Activated naive CD8-positive, alpha-beta T cell (primary cell): ENCODE results near the gene HERC4.

Experiments used
- H3K27ac Mint-ChIP-seq: one replicate; pipeline ENCODE4 v1.8.0; 2021; ENCODE audit warnings: mixed read lengths
- H3K27me3 Mint-ChIP-seq: one replicate; pipeline ENCODE4 v1.8.0; 2021; ENCODE audit warnings: mixed read lengths
- H3K36me3 Mint-ChIP-seq: one replicate; pipeline ENCODE4 v1.8.0; 2021; ENCODE audit warnings: mixed read lengths
- H3K4me1 Mint-ChIP-seq: one replicate; pipeline ENCODE4 v1.8.0; 2021; ENCODE audit warnings: low read depth, mixed read lengths
- H3K4me3 Mint-ChIP-seq: one replicate; pipeline ENCODE4 v1.8.0; 2021; ENCODE audit warnings: mild to moderate bottlenecking, mixed read lengths
- H3K9me3 Mint-ChIP-seq: one replicate; pipeline ENCODE4 v1.8.0; 2021; ENCODE audit warnings: low read depth, mixed read lengths

Gene HERC4, protein sequence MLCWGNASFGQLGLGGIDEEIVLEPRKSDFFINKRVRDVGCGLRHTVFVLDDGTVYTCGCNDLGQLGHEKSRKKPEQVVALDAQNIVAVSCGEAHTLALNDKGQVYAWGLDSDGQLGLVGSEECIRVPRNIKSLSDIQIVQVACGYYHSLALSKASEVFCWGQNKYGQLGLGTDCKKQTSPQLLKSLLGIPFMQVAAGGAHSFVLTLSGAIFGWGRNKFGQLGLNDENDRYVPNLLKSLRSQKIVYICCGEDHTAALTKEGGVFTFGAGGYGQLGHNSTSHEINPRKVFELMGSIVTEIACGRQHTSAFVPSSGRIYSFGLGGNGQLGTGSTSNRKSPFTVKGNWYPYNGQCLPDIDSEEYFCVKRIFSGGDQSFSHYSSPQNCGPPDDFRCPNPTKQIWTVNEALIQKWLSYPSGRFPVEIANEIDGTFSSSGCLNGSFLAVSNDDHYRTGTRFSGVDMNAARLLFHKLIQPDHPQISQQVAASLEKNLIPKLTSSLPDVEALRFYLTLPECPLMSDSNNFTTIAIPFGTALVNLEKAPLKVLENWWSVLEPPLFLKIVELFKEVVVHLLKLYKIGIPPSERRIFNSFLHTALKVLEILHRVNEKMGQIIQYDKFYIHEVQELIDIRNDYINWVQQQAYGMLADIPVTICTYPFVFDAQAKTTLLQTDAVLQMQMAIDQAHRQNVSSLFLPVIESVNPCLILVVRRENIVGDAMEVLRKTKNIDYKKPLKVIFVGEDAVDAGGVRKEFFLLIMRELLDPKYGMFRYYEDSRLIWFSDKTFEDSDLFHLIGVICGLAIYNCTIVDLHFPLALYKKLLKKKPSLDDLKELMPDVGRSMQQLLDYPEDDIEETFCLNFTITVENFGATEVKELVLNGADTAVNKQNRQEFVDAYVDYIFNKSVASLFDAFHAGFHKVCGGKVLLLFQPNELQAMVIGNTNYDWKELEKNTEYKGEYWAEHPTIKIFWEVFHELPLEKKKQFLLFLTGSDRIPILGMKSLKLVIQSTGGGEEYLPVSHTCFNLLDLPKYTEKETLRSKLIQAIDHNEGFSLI

DNA sequence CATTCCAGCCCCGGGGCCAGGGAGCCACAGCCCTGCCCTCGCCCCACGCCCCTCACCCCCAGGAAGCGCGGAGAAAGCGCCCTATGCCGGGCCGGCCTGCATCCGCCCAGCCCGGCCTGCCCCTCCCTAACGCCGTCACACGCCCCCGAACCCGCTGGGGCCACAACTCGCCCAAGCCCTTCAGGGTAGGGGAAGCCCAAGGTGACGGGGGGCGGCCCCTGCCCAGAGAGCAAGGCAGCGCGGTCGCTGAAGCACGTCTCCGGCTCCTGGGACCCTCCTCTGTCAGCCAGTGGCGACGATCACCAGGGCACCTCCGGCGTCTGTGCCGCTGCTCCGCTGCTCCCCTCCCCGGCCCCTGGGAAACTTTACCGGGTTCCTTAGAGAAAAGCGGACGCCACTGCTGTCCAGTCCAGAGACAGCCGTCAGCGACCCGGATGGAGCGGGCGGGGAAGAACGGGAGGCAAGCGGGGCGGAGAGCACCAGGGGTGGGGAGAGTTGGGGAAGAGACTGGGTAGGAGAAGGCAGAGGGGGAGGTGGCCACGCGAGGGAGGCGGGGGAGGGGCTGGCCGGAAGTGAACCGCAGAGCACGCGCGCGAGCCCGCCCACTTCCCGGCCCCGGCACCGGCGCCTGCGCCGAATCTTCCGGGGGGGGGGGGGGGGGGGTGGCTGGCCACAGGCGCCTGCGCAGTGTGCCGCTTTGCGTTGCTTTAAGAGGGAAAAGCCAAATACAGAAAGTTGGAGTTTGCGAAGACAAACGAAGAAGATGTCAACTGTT is at the start of gene HERC4:
TSS of gene HERC4 (minus strand) at position 509 of the 775 bp plus-strand sequence. CDS start 2,175 bp downstream, outside the sequence.
- H3K9me3 Mint-ChIP-seq: no peaks in the 10 kb centered on the region
- H3K4me1 Mint-ChIP-seq: peaks cover 40% of the 10 kb centered on the region
- H3K27ac Mint-ChIP-seq: peak within 1 kb of the TSS; percentile 90
- H3K27me3 Mint-ChIP-seq: no peaks in the 10 kb centered on the region
- H3K36me3 Mint-ChIP-seq: no peaks in the 10 kb centered on the region
- peak within 1 kb of the TSS; percentile 97 for H3K4me3 Mint-ChIP-seq

DNA sequence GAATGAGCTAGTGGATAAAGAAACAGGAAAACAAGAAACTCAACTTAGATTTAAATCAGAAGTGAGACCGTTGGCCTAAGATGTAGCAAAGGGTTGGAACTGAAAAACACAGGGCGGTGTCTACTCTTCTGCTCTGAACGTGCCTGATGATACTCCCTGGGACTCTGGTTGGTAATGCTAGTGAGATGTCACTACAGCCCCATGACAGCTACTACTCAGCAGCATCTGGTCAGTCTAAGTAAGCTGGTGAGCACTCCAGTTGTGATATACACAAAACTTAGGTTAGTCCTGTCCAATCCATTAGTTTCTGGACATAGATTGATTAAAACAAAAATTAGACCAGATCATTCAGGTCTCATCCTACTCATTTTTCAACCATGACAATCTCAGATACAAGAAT is 49.6 kb upstream of the HERC4 start:
- H3K4me1 Mint-ChIP-seq: no peaks in the 10 kb centered on the region
- no peaks in the 10 kb centered on the region for H3K9me3 Mint-ChIP-seq
- H3K27me3 Mint-ChIP-seq: peaks cover 5% of the 10 kb centered on the region
- no peak overlapping the region for H3K27ac Mint-ChIP-seq
- H3K4me3 Mint-ChIP-seq: no peak overlapping the region
- H3K36me3 Mint-ChIP-seq: no peaks in the 10 kb centered on the region

DNA sequence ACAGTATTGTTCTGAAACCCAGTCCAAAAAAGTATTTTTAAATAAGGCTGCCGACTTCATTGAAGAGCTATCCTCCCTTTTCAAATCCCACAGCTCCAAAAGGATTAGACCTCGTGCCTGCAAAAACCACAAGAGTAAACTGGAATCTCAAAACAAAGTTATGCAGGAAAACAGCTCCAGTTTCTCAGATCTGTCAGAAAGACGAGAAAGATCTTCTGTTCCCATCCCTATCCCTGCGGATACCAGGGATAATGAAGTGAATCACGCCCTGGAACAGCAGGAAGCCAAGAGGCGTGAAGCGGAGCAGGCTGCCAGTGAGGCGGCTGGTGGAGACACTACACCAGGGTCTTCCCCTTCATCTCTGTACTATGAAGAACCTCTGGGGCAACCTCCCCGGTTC is 46.8 kb upstream of the HERC4 start:
- H3K4me1 Mint-ChIP-seq: no peaks in the 10 kb centered on the region

DNA sequence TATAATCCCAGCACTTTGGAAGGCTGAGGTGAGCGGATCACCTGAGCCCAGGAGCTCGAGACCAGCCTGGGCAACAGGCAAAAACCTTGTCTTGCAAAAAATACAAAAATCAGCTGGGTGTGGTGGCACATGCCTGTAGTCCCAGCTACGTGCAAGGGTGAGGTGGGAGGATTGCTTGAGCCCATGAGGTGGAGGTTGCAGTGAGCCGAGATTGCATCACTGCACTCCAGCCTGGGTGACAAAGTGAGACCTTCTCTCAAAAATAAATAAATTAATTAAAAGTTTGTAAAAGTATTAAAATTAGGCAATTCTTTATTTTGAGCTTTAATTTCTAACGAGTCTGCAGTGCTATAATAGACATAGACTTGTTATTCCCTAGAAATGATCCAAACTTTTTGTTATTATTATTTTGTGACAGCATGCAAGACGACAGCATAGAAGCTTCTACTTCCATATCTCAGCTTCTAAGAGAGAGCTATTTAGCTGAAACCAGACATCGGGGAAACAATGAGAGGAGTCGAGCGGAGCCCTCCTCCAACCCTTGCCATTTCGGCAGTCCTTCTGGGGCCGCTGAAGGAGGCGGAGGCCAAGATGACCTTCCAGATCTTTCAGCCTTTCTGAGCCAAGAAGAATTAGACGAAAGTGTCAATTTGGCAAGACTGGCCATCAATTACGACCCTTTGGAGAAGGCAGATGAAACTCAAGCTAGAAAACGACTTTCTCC is 46.1 kb upstream of the HERC4 start:
- Mint-ChIP-seq H3K27ac (no peak overlapping the region), H3K36me3 (no peaks in the 10 kb centered on the region), H3K4me1 (no peaks in the 10 kb centered on the region), H3K27me3 (peaks cover 5% of the 10 kb centered on the region), H3K4me3 (no peak overlapping the region), H3K9me3 (no peaks in the 10 kb centered on the region)

More for the DNA sequence above, 46.8 kb upstream of the HERC4 start:
- Mint-ChIP-seq H3K36me3 (no peaks in the 10 kb centered on the region), H3K27ac (no peak overlapping the region), H3K4me3 (no peak overlapping the region), H3K27me3 (peaks cover 5% of the 10 kb centered on the region), H3K9me3 (no peaks in the 10 kb centered on the region)

DNA sequence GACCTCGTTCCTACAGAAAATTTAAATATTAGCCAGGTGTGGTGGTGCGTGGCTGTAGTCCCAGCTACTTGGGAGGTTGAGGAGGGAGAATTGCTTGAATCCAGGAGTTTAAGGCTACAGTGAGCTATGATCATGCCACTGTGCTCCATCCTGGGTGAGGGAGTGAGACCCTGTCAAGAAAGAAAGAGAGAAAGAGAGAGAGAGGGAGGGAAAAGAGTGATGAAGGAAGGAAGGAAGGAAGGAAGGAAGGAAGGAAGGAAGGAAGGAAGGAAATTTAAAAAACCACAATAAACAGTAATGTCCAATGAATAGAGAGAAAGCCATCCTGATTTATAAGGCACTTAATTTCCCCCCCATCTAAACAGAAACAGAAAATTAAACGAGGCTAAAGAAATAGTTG is 43.6 kb upstream of the HERC4 start:
- Mint-ChIP-seq H3K36me3 (no peaks in the 10 kb centered on the region), H3K4me1 (no peaks in the 10 kb centered on the region), H3K27me3 (peaks cover 11% of the 10 kb centered on the region), H3K9me3 (no peaks in the 10 kb centered on the region), H3K27ac (no peak overlapping the region), H3K4me3 (no peak overlapping the region)

DNA sequence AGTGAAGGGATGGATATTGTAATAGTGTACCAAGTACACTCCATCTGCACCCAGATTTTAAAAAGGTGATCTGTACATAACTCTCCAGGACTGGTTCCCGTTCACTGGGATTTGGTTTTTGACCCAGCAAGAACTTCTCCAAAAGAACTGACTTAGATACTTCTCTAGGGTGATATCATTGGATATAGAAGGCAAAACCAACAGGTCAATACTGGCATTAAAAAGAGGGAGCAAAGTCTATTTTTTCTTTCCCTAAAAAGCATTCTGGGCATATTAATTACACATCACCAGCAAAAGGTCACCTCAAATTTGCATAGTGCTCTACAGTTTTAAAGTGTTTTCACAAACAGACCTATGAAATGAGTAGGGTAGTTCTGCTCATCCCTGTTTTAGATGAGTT is 37.8 kb upstream of the HERC4 start:
- H3K27ac Mint-ChIP-seq: no peak overlapping the region
- H3K9me3 Mint-ChIP-seq: no peaks in the 10 kb centered on the region
- no peaks in the 10 kb centered on the region for H3K36me3 Mint-ChIP-seq
- H3K4me1 Mint-ChIP-seq: no peaks in the 10 kb centered on the region
- H3K4me3 Mint-ChIP-seq: no peak overlapping the region
- peaks cover 12% of the 10 kb centered on the region for H3K27me3 Mint-ChIP-seq

DNA sequence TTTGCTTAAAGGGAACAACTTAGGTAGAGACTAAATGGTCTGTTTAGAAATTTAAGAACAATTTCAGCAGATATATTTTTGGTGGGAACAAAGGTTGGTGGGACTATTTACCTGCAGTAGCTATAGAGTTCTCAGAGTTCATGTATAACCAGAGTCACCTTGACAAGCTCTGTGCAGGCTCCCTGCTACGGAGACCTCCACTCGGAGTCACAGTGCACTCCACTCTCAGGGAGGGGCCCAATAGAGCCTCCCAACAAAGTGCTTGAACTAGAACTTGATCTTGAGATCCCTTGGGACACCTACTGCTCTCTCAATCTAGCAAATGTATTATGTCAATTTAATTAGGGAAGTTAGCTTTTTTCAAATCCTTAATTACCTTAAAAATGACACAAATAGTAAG is 36.5 kb upstream of the HERC4 start:
- Mint-ChIP-seq H3K4me3 (no peak overlapping the region), H3K27ac (no peak overlapping the region), H3K27me3 (peaks cover 12% of the 10 kb centered on the region), H3K36me3 (no peaks in the 10 kb centered on the region), H3K9me3 (no peaks in the 10 kb centered on the region), H3K4me1 (no peaks in the 10 kb centered on the region)

DNA sequence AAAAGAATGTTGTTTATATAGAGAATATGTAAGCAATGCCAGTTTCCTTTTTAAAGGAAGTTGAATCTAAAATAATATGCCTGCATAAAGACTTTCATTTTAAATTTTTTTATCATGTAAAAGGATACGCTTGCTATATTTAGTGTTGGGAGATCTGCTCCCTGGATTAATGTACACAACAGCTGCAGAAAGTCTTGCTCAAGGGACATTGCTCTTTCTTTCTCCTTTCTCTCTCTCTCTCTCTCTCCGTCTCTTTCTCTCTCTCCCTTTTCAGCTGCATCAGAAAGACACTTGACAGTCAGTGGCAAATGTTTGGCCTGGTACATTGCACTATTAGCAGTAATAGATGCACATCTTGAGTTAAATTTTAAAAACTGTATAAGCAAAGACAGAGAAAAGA is 34.9 kb upstream of the HERC4 start:
- no peaks in the 10 kb centered on the region for H3K36me3 Mint-ChIP-seq
- H3K27me3 Mint-ChIP-seq: peaks cover 7% of the 10 kb centered on the region
- H3K4me1 Mint-ChIP-seq: no peaks in the 10 kb centered on the region
- H3K9me3 Mint-ChIP-seq: no peaks in the 10 kb centered on the region
- H3K27ac Mint-ChIP-seq: no peak overlapping the region
- H3K4me3 Mint-ChIP-seq: no peak overlapping the region

DNA sequence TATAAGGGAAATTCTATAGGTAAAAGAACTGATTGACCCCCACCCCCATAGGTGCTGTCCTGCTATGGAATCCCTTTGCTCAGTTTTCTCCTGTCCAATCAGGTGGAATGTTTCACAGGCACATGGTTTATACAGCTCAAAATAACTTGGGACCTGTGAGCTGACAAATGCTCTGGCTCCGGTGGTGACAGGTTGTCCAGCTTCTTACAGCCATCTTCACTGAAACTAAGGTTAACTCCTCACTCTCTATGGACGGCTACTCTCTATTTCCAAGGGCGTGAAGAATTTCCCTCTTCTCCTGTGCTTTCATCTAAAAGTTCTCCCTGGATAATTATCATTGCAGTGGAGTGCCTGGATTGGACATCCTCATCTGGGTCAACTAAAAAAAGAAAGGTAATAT is 34.2 kb upstream of the HERC4 start, which contains the start of gene MYPN:
TSS of gene MYPN (plus strand) at position 158 of the 400 bp plus-strand sequence. CDS start 11,951 bp downstream, outside the sequence.
- Mint-ChIP-seq H3K4me3 (no peak within 1 kb of the TSS), H3K9me3 (no peaks in the 10 kb centered on the region), H3K27me3 (peaks cover 6% of the 10 kb centered on the region), H3K36me3 (no peaks in the 10 kb centered on the region), H3K4me1 (no peaks in the 10 kb centered on the region), H3K27ac (no peak within 1 kb of the TSS)

DNA sequence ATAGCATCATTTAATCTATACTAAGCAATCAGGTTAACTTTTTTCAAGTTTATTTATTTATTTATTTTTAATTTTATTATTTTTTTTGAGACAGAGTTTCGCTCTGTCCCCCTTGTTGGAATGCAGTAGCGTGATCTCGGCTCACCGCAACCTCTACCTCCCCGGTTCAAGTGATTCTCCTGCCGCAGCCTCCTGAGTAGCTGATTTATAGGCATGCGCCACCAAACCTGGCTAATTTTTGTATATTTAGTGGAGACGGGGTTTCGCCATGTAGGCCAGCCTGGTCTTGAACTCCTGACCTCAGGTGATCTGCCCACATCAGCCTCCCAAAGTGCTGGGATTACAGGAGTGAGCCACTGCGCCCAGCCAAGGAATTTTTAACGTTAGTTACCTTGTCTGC is 33.6 kb upstream of the HERC4 start:
- Mint-ChIP-seq H3K27me3 (peaks cover 6% of the 10 kb centered on the region), H3K4me1 (no peaks in the 10 kb centered on the region), H3K27ac (no peak overlapping the region)

DNA sequence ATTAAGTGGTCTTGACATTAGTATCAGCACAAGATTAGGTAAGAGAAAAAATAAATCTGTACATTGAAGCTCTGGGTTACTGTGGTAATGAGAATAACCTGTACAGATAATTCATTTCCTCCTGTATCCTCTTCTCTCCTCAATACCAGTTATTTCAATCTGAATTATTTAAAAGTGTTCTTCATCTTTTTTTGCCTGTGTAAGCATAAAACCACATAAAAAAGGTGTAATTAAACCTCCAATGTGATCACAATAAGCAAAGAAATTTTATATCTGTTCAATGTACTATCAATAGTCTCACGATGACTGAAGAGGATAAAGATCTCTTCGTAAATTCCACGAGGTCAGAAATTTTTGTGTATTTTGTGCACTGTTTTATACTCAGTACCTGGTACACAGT is 33.0 kb upstream of the HERC4 start:
- Mint-ChIP-seq H3K27me3 (peaks cover 6% of the 10 kb centered on the region), H3K4me1 (no peaks in the 10 kb centered on the region), H3K27ac (no peak overlapping the region), H3K9me3 (no peaks in the 10 kb centered on the region), H3K4me3 (no peak overlapping the region), H3K36me3 (no peaks in the 10 kb centered on the region)

More for the DNA sequence above, 33.6 kb upstream of the HERC4 start:
- Mint-ChIP-seq H3K36me3 (no peaks in the 10 kb centered on the region), H3K4me3 (no peak overlapping the region), H3K9me3 (no peaks in the 10 kb centered on the region)

DNA sequence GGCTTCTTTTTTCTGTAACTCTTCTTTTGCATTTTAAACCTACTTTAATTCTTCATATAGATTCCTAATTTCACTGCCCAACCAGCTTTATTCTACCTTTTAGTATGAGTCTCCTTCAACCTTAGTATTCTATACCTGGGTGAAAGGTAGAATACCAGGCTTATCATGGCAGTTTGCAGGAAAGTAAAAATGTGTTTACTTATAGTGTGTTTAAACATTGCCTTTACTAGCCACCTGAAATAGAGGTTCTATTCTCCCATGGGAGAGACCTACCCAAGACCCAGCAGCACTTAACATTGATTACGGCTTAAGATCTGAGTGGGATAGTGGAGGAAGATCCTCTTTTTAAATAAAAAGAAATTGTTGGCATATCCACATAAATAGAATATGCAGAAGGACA is 32.6 kb upstream of the HERC4 start:
- H3K9me3 Mint-ChIP-seq: no peaks in the 10 kb centered on the region
- no peaks in the 10 kb centered on the region for H3K4me1 Mint-ChIP-seq
- no peak overlapping the region for H3K27ac Mint-ChIP-seq
- H3K36me3 Mint-ChIP-seq: no peaks in the 10 kb centered on the region
- no peak overlapping the region for H3K4me3 Mint-ChIP-seq
- H3K27me3 Mint-ChIP-seq: peaks cover 6% of the 10 kb centered on the region

DNA sequence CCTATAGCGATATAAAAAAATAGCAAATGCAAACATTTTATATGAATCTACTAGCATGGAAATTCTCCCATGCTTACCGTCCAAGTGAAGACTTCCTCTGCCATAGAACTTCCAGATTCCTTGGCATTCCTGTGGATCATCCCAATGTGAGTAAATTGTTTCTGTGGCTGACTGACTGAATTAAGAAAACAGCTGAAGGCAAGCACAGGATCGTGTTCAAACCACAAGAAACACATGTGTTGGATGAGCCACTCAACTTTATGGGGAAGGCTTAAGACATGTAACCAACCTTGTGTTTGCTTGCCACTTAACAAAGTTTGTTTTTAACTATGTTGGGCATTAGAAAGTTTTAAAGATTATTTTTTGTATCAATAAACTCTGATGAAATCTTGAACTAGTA is 31.6 kb upstream of the HERC4 start:
- peaks cover 6% of the 10 kb centered on the region for H3K27me3 Mint-ChIP-seq
- no peak overlapping the region for H3K27ac Mint-ChIP-seq
- no peak overlapping the region for H3K4me3 Mint-ChIP-seq
- no peaks in the 10 kb centered on the region for H3K36me3 Mint-ChIP-seq
- H3K9me3 Mint-ChIP-seq: no peaks in the 10 kb centered on the region
- H3K4me1 Mint-ChIP-seq: no peaks in the 10 kb centered on the region

DNA sequence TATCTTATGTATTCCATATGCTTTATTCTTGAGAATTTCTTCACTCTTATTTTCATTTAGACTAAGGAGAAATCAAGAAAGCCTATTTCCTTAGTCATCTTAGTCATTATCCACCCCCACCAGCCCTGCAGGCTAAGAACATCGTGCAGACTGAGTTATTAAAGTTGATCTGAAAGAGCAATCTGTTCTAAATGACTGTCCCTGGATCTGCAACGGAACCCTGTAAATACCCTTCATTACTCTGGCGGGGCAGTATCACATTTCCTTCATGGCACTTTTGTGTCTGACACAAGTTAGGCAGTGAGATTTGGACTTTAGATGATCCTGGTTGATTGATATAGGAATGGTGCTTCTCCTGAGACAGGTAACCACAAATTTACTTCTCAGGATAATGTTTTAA is 30.7 kb upstream of the HERC4 start:
- Mint-ChIP-seq H3K27me3 (peaks cover 6% of the 10 kb centered on the region), H3K27ac (no peak overlapping the region), H3K4me3 (no peak overlapping the region), H3K4me1 (no peaks in the 10 kb centered on the region), H3K36me3 (no peaks in the 10 kb centered on the region), H3K9me3 (no peaks in the 10 kb centered on the region)
